ENCODE data around the gene TSTD2. TPM values are rescaled to one million over a fixed set of nuclear protein-coding genes. Genes with fewer than 3 reads are reported as not detected.

TSTD2 gene
- total RNA-seq, 6 donors from 2014 or later: 10.4 to 26.0 (median 21.0) TPM

- H3K4me1 ChIP-seq: no peaks in the 10 kb centered on the region
- no peak overlapping the region for H3K27ac ChIP-seq
- 55 to 66% methylated on average over 2 of the region's 2 CpGs for WGBS, 2 donors
- H3K4me3 ChIP-seq: no peak overlapping the region
- no peaks in the 10 kb centered on the region for H3K36me3 ChIP-seq
- no peak for TF ChIP-seq EP300 (IDR thresholded peaks at IDR 0.05)
- TF ChIP-seq, protein P1, sequence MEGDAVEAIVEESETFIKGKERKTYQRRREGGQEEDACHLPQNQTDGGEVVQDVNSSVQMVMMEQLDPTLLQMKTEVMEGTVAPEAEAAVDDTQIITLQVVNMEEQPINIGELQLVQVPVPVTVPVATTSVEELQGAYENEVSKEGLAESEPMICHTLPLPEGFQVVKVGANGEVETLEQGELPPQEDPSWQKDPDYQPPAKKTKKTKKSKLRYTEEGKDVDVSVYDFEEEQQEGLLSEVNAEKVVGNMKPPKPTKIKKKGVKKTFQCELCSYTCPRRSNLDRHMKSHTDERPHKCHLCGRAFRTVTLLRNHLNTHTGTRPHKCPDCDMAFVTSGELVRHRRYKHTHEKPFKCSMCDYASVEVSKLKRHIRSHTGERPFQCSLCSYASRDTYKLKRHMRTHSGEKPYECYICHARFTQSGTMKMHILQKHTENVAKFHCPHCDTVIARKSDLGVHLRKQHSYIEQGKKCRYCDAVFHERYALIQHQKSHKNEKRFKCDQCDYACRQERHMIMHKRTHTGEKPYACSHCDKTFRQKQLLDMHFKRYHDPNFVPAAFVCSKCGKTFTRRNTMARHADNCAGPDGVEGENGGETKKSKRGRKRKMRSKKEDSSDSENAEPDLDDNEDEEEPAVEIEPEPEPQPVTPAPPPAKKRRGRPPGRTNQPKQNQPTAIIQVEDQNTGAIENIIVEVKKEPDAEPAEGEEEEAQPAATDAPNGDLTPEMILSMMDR (IDR thresholded peaks at IDR 0.05): no peak
- TF ChIP-seq POLR2A (IDR thresholded peaks at IDR 0.05): no peak
- TF ChIP-seq POLR2AphosphoS5 (IDR thresholded peaks at IDR 0.05): no peak
- H3K9me3 ChIP-seq: no peaks in the 10 kb centered on the region
- DNase-seq (no peak), ATAC-seq (ENCODE audit: low FRiP score in 2 of 2) (no peak)
- no peaks in the 10 kb centered on the region for H3K27me3 ChIP-seq
Observed at GRCh38 chr9:97579914-97580313, 53.3 kb downstream of the TSTD2 start.

DNA sequence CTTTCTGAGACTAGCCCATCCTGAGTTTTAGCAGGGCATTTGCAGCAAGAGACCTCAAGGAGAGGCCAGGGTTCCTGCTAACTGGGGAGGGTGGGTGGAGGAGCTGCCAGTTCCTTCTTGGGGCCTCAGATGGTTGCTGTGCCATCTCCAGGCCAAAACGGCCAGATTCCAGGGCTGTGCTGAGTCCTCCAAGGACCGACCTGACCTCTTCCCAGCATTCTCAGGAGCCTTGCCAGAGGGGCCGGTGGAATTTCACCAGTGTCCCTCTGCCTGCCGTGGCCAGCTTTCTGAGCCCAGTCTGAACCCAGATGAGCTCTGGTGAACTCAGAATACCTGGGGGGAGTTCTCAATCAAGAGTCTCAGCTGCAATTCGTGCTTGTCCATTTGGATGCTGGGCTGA is 54.3 kb downstream of the TSTD2 start:
- WGBS, 2 donors: 80 to 82% methylated on average over 3 to 5 of the region's 5 CpGs
- H3K4me1 ChIP-seq: no peaks in the 10 kb centered on the region
- H3K27me3 ChIP-seq: no peaks in the 10 kb centered on the region
- H3K36me3 ChIP-seq: no peaks in the 10 kb centered on the region
- TF ChIP-seq POLR2A (IDR thresholded peaks at IDR 0.05) (no peak), POLR2AphosphoS5 (IDR thresholded peaks at IDR 0.05) (no peak), EP300 (IDR thresholded peaks at IDR 0.05) (no peak)
- TF ChIP-seq, protein P1 (IDR thresholded peaks at IDR 0.05): no peak
- H3K27ac ChIP-seq: no peak overlapping the region
- H3K4me3 ChIP-seq: no peak overlapping the region
- DNase-seq (no peak), ATAC-seq (ENCODE audit: low FRiP score in 2 of 2) (no peak)
- H3K9me3 ChIP-seq: no peaks in the 10 kb centered on the region

DNA sequence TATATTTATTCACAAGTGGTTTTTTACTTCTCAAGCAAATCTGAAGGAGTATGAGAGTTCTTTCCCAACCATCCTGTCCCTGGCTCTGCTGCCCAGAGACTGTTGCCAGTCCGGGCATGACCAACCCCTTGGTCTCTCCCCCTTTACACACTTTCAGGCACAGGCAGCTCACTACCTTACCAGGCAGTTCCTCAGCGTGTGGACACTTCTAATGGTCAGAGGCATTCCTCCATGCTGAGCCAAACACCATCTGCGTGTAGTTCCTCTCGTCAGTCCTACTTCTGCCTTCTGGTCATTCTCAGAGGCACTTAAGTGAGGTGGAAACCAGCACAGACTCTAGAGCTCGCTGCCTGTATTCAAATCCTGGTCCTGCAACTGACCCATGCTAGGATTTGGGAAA is 56.1 kb downstream of the TSTD2 start:
- Histone ChIP-seq H3K27ac (no peak overlapping the region), H3K36me3 (peaks cover 0 to 2% (median 0%) of the 10 kb centered on the region in 4 donors), H3K4me3 (no peak overlapping the region), H3K27me3 (no peaks in the 10 kb centered on the region), H3K4me1 (no peaks in the 10 kb centered on the region), H3K9me3 (no peaks in the 10 kb centered on the region)
- ATAC-seq (ENCODE audit: low FRiP score in 2 of 2): no peak
- no peak for DNase-seq
- no peak for TF ChIP-seq POLR2AphosphoS5 (IDR thresholded peaks at IDR 0.05)
- no peak for TF ChIP-seq EP300 (IDR thresholded peaks at IDR 0.05)
- TF ChIP-seq, protein P1 (IDR thresholded peaks at IDR 0.05): no peak
- no peak for TF ChIP-seq POLR2A (IDR thresholded peaks at IDR 0.05)
- WGBS, 2 donors: 72 to 81% methylated on average over 5 of the region's 5 CpGs

DNA sequence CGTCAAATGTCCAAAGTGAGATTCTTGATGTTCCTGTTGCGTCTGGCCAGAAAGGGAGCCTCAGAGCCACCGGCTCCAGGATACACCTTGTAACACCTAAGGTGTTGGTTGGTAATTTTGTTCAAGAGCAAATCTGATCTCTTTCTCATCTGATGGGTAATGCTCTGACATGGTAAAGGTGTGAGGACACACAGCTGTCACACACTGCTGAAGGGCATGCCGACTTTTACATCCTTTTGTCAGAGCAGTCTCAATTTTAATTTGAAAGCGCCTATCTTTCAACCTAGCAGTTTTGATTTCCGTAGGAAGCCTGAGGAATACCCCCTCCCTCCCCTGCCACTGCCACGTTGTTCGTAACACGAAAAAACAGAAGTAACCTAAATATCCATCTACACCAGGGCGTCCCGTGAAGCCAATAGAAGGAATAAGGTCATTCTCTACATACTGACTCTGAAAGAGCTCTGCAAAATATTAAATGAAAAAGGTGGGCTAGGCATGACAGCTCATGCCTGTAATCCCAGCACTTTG is 57.4 kb downstream of the TSTD2 start:
- no peaks in the 10 kb centered on the region for H3K4me1 ChIP-seq
- peaks cover 0 to 4% (median 0%) of the 10 kb centered on the region in 4 donors for H3K36me3 ChIP-seq
- peak overlapping the region in 3 of 4 donors; percentile 17 to 32 (median 22) for H3K4me3 ChIP-seq
- TF ChIP-seq EP300 (IDR thresholded peaks at IDR 0.05) (no peak), POLR2A (IDR thresholded peaks at IDR 0.05) (no peak), POLR2AphosphoS5 (IDR thresholded peaks at IDR 0.05) (no peak)
- TF ChIP-seq, protein P1 (IDR thresholded peaks at IDR 0.05): no peak
- DNase-seq (no peak), ATAC-seq (ENCODE audit: low FRiP score in 2 of 2) (no peak)
- no peak overlapping the region for H3K27ac ChIP-seq
- whole genome bisulfite sequencing, 2 donors: 68 to 73% methylated on average over 11 of the region's 11 CpGs
- no peaks in the 10 kb centered on the region for H3K9me3 ChIP-seq
- H3K27me3 ChIP-seq: no peaks in the 10 kb centered on the region
